Immature natural killer cell (primary cell): ENCODE results near the gene PRCC. TPM values are rescaled to one million over a fixed set of nuclear protein-coding genes. Genes with fewer than 3 reads are reported as not detected.

Experiments
- DNase-seq, 3 donors: peaks; one replicate each; pipeline ENCODE4 v3.0.0; 2022; ENCODE audit warnings: mixed read lengths in 1 of 3
- H3K27ac Mint-ChIP-seq, 6 donors: one replicate each; pipeline ENCODE4 v1.8.0; 2020; ENCODE audit warnings: mixed read lengths in 6 of 6, mild to moderate bottlenecking in 5 of 6, inconsistent platforms in 4 of 6, moderate library complexity in 3 of 6
- H3K27me3 Mint-ChIP-seq, 3 donors: one replicate each; pipeline ENCODE4 v1.8.0; 2020 to 2021; ENCODE audit warnings: low read depth in 3 of 3, mild to moderate bottlenecking in 3 of 3, mixed read lengths in 3 of 3, moderate library complexity in 3 of 3, inconsistent platforms in 1 of 3
- H3K36me3 Mint-ChIP-seq, 3 donors: one replicate each; pipeline ENCODE4 v1.8.0; 2020; ENCODE audit warnings: mixed read lengths in 3 of 3, inconsistent platforms in 2 of 3, mild to moderate bottlenecking in 2 of 3
- H3K4me1 Mint-ChIP-seq, 2 donors: one replicate each; pipeline ENCODE4 v1.8.0; 2020; ENCODE audit warnings: inconsistent platforms in 2 of 2, mild to moderate bottlenecking in 2 of 2, mixed read lengths in 2 of 2, moderate library complexity in 1 of 2
- H3K4me3 Mint-ChIP-seq, 5 donors: one replicate each; pipeline ENCODE4 v1.8.0; 2020; ENCODE audit warnings: mild to moderate bottlenecking in 5 of 5, mixed read lengths in 5 of 5, inconsistent platforms in 3 of 5, moderate library complexity in 3 of 5
- H3K9me3 Mint-ChIP-seq, 6 donors: one replicate each; pipeline ENCODE4 v1.8.0; 2020; ENCODE audit warnings: mild to moderate bottlenecking in 6 of 6, mixed read lengths in 6 of 6, inconsistent platforms in 4 of 6, moderate library complexity in 3 of 6
- polyA plus RNA-seq, 3 donors: library from polyadenylated mRNA; unstranded; fragments of 300-500 nt; fragmentation: Illumina TruSeq; gene quantifications; one replicate each; pipeline ENCODE4 v1.2.3, GENCODE V29; 2021

The PRCC gene
- 10 to 100 TPM; 25.9 to 55.6 (median 32.8) TPM for polyA plus RNA-seq

GRCh38 chr1:156767101-156767878, at the start of gene PRCC:
Gene PRCC (plus strand): TSS chr1:156767535. CDS start chr1:156767772, 237 bp downstream.
- peaks cover 0 to 13% (median 7%) of the 10 kb centered on the region in 3 donors for H3K36me3 Mint-ChIP-seq
- peaks cover 28 to 40% of the 10 kb centered on the region in 2 donors for H3K4me1 Mint-ChIP-seq
- H3K27ac Mint-ChIP-seq, result peak within 1 kb of the TSS in 1 of 6 donors; percentile 89
- peak; percentile 98 to 99 (median 98) for DNase-seq
- H3K4me3 Mint-ChIP-seq, result no peak within 1 kb of the TSS
- H3K27me3 Mint-ChIP-seq, result peaks cover 0 to 2% (median 0%) of the 10 kb centered on the region in 3 donors
- no peaks in the 10 kb centered on the region for H3K9me3 Mint-ChIP-seq

- DNase-seq, result no peak
- peaks cover 7 to 22% (median 18%) of the 10 kb centered on the region in 3 donors for H3K36me3 Mint-ChIP-seq
- no peak overlapping the region for H3K27ac Mint-ChIP-seq
- no peak overlapping the region for H3K4me3 Mint-ChIP-seq
- H3K4me1 Mint-ChIP-seq, result peaks cover 3 to 16% of the 10 kb centered on the region in 2 donors
- H3K27me3 Mint-ChIP-seq, result peaks cover 0 to 3% (median 2%) of the 10 kb centered on the region in 3 donors
- H3K9me3 Mint-ChIP-seq, result peaks cover 0 to 3% (median 0%) of the 10 kb centered on the region in 6 donors
Measured at GRCh38 chr1:156721131-156721530, 46.2 kb upstream of the PRCC start.

- DNase-seq, result no peak
- Mint-ChIP-seq H3K4me3 (no peak overlapping the region), H3K27ac (no peak overlapping the region), H3K27me3 (peaks cover 0 to 3% (median 2%) of the 10 kb centered on the region in 3 donors), H3K36me3 (peaks cover 7 to 22% (median 18%) of the 10 kb centered on the region in 3 donors), H3K9me3 (no peaks in the 10 kb centered on the region), H3K4me1 (peaks cover 3 to 16% of the 10 kb centered on the region in 2 donors)
Measured at GRCh38 chr1:156721535-156721934, 45.8 kb upstream of the PRCC start.

- Mint-ChIP-seq H3K9me3 (no peaks in the 10 kb centered on the region), H3K36me3 (peaks cover 3 to 17% (median 14%) of the 10 kb centered on the region in 3 donors), H3K27ac (no peak overlapping the region), H3K4me1 (peaks cover 12 to 35% of the 10 kb centered on the region in 2 donors), H3K27me3 (peaks cover 12 to 24% (median 16%) of the 10 kb centered on the region in 3 donors), H3K4me3 (no peak overlapping the region)
- peak; percentile 76 to 79 (median 77) for DNase-seq
Measured at GRCh38 chr1:156725683-156726280, 41.6 kb upstream of the PRCC start.

- peaks cover 12 to 35% of the 10 kb centered on the region in 2 donors for H3K4me1 Mint-ChIP-seq
- H3K27ac Mint-ChIP-seq, result no peak overlapping the region
- H3K36me3 Mint-ChIP-seq, result peaks cover 0 to 14% (median 14%) of the 10 kb centered on the region in 3 donors
- no peak overlapping the region for H3K4me3 Mint-ChIP-seq
- H3K27me3 Mint-ChIP-seq, result peaks cover 12 to 24% (median 16%) of the 10 kb centered on the region in 3 donors
- DNase-seq, result peak in 2 of 3 donors; percentile 28 to 42
- no peaks in the 10 kb centered on the region for H3K9me3 Mint-ChIP-seq
Measured at GRCh38 chr1:156726549-156727226, 40.6 kb upstream of the PRCC start.

GRCh38 chr1:156727492-156727891, 39.8 kb upstream of the PRCC start:
- H3K36me3 Mint-ChIP-seq, result peaks cover 0 to 14% (median 14%) of the 10 kb centered on the region in 3 donors
- H3K27ac Mint-ChIP-seq, result peak overlapping the region in 2 of 6 donors; percentile 96 to 100

GRCh38 chr1:156727926-156728598, 39.3 kb upstream of the PRCC start, which contains the start of gene METTL25B:
Gene METTL25B (plus strand): TSS chr1:156728469. CDS start chr1:156729105, 636 bp downstream.
- Mint-ChIP-seq H3K27me3 (peaks cover 10 to 27% (median 16%) of the 10 kb centered on the region in 3 donors), H3K36me3 (peaks cover 4 to 17% (median 14%) of the 10 kb centered on the region in 3 donors), H3K27ac (peak within 1 kb of the TSS in 2 of 6 donors; percentile 96 to 100), H3K4me3 (no peak within 1 kb of the TSS), H3K4me1 (peaks cover 12 to 35% of the 10 kb centered on the region in 2 donors), H3K9me3 (no peaks in the 10 kb centered on the region)
- no peak for DNase-seq

More at GRCh38 chr1:156727492-156727891, 39.8 kb upstream of the PRCC start:
- Mint-ChIP-seq H3K4me3 (no peak overlapping the region), H3K27me3 (peaks cover 12 to 24% (median 16%) of the 10 kb centered on the region in 3 donors), H3K9me3 (no peaks in the 10 kb centered on the region), H3K4me1 (peaks cover 12 to 35% of the 10 kb centered on the region in 2 donors)
- DNase-seq, result no peak

- Mint-ChIP-seq H3K4me1 (peaks cover 12 to 28% of the 10 kb centered on the region in 2 donors), H3K9me3 (no peaks in the 10 kb centered on the region), H3K4me3 (no peak within 1 kb of the TSS), H3K36me3 (peaks cover 4 to 12% (median 7%) of the 10 kb centered on the region in 3 donors), H3K27ac (peak within 1 kb of the TSS in 2 of 6 donors; percentile 96 to 100), H3K27me3 (peaks cover 10 to 25% (median 16%) of the 10 kb centered on the region in 3 donors)
- peak; percentile 95 to 97 (median 97) for DNase-seq
Measured at GRCh38 chr1:156728599-156729462, 38.5 kb upstream of the PRCC start, which contains the start of gene ISG20L2. Gene ISG20L2 (minus strand): TSS chr1:156728766. CDS start chr1:156727652, 1,114 bp downstream.

- Mint-ChIP-seq H3K4me1 (peaks cover 10 to 12% of the 10 kb centered on the region in 2 donors), H3K36me3 (peaks cover 0 to 11% (median 4%) of the 10 kb centered on the region in 3 donors), H3K27ac (peak overlapping the region in 1 of 6 donors; percentile 45), H3K27me3 (peaks cover under 1 to 10% (median 6%) of the 10 kb centered on the region in 3 donors), H3K4me3 (no peak overlapping the region), H3K9me3 (peaks cover 0 to 2% (median 0%) of the 10 kb centered on the region in 6 donors)
- DNase-seq, result no peak
Measured at GRCh38 chr1:156733989-156734584, 33.2 kb upstream of the PRCC start.

- H3K9me3 Mint-ChIP-seq, result peaks cover 0 to 2% (median 0%) of the 10 kb centered on the region in 6 donors
- peak overlapping the region in 2 of 6 donors; percentile 6 to 63 for H3K27ac Mint-ChIP-seq
- H3K27me3 Mint-ChIP-seq, result peaks cover 0 to 8% (median 0%) of the 10 kb centered on the region in 3 donors
- peaks cover 21 to 22% of the 10 kb centered on the region in 2 donors for H3K4me1 Mint-ChIP-seq
- peaks cover 3 to 9% (median 3%) of the 10 kb centered on the region in 3 donors for H3K36me3 Mint-ChIP-seq
- no peak for DNase-seq
- peak overlapping the region in 1 of 5 donors; percentile 6 for H3K4me3 Mint-ChIP-seq
Measured at GRCh38 chr1:156738407-156738806, 28.9 kb upstream of the PRCC start.

GRCh38 chr1:156738916-156739315, 28.4 kb upstream of the PRCC start:
- Mint-ChIP-seq H3K27ac (peak overlapping the region in 5 of 6 donors; percentile 6 to 78 (median 71)), H3K27me3 (peaks cover 0 to 8% (median 0%) of the 10 kb centered on the region in 3 donors), H3K4me1 (peaks cover 21 to 22% of the 10 kb centered on the region in 2 donors), H3K4me3 (peak overlapping the region in 4 of 5 donors; percentile 4 to 42 (median 39)), H3K9me3 (peaks cover 0 to 2% (median 0%) of the 10 kb centered on the region in 6 donors), H3K36me3 (peaks cover 3 to 9% (median 3%) of the 10 kb centered on the region in 3 donors)
- no peak for DNase-seq
